HEK293T (cell line): ENCODE measurements around the gene DGKE.

Experiments used
- CTBP1 ChIP-seq: fragments of 450-650 bp; IDR thresholded peaks from 2 replicates; pipeline ENCODE4 v1.6.1; 2016; ENCODE audit warnings: borderline replicate concordance
- ZNF384 ChIP-seq: fragments of 450-650 bp; IDR thresholded peaks from 2 replicates; pipeline ENCODE4 v1.6.1; 2016
- TF ChIP-seq, protein P1 (sequence below): fragments of 450-650 bp; IDR thresholded peaks from 2 replicates; pipeline ENCODE4 v1.6.1; 2016

- TF ChIP-seq, protein P1, sequence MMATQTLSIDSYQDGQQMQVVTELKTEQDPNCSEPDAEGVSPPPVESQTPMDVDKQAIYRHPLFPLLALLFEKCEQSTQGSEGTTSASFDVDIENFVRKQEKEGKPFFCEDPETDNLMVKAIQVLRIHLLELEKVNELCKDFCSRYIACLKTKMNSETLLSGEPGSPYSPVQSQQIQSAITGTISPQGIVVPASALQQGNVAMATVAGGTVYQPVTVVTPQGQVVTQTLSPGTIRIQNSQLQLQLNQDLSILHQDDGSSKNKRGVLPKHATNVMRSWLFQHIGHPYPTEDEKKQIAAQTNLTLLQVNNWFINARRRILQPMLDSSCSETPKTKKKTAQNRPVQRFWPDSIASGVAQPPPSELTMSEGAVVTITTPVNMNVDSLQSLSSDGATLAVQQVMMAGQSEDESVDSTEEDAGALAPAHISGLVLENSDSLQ: no peak
- TF ChIP-seq ZNF384 (no peak), CTBP1 (no peak)
Measured at GRCh38 chr17:56861899-56862298, 27.9 kb downstream of the DGKE start.
